Inferior parietal cortex (tissue), 1 donor: Measurements from ENCODE around the gene MUC20.
A peak's percentile ranks its signal among the peaks of the same experiment; 100 is the strongest.

Source experiments
- DNase-seq: peaks from one replicate; pipeline ENCODE4 v3.0.0-alpha.2; 2016; ENCODE audit errors: extremely low spot score

Gene MUC20

GRCh38 chr3:195755791-195756676, 35.3 kb downstream of the MUC20 start:
- no peak for DNase-seq

- DNase-seq = no peak
Measured at GRCh38 chr3:195757438-195757770, 36.6 kb downstream of the MUC20 start.

GRCh38 chr3:195757827-195758226, 37.0 kb downstream of the MUC20 start:
- DNase-seq = no peak

- no peak for DNase-seq
Measured at GRCh38 chr3:195758721-195759353, 38.1 kb downstream of the MUC20 start.

- peak; percentile 8 for DNase-seq
Measured at GRCh38 chr3:195760345-195761122, 39.8 kb downstream of the MUC20 start.

GRCh38 chr3:195761123-195761566, 40.4 kb downstream of the MUC20 start:
- no peak for DNase-seq

GRCh38 chr3:195761567-195762248, 40.9 kb downstream of the MUC20 start:
- DNase-seq = no peak

- no peak for DNase-seq
Measured at GRCh38 chr3:195762249-195762585, 41.4 kb downstream of the MUC20 start.

- DNase-seq = no peak
Measured at GRCh38 chr3:195762611-195763010, 41.8 kb downstream of the MUC20 start.

- no peak for DNase-seq
Measured at GRCh38 chr3:195763076-195763830, 42.5 kb downstream of the MUC20 start.

GRCh38 chr3:195763843-195764825, 43.4 kb downstream of the MUC20 start:
- DNase-seq = no peak

GRCh38 chr3:195764961-195765706, 44.4 kb downstream of the MUC20 start:
- no peak for DNase-seq

GRCh38 chr3:195766671-195767070, 45.9 kb downstream of the MUC20 start:
- DNase-seq = no peak

GRCh38 chr3:195767792-195768191, 47.0 kb downstream of the MUC20 start:
- DNase-seq = no peak

GRCh38 chr3:195768414-195768813, 47.6 kb downstream of the MUC20 start:
- DNase-seq = no peak

GRCh38 chr3:195768831-195769303, 48.1 kb downstream of the MUC20 start:
- no peak for DNase-seq

GRCh38 chr3:195769551-195769950, 48.8 kb downstream of the MUC20 start:
- no peak for DNase-seq

GRCh38 chr3:195770081-195770840, 49.5 kb downstream of the MUC20 start:
- no peak for DNase-seq
